Measurements from ENCODE around the gene PEX14. TPM values are rescaled to one million over a fixed set of nuclear protein-coding genes. Genes with fewer than 3 reads are reported as not detected.

PEX14 gene
- total and polyA plus RNA-seq, 2 experiments from 2014 or later: 17.6 to 19.6 TPM

DNA sequence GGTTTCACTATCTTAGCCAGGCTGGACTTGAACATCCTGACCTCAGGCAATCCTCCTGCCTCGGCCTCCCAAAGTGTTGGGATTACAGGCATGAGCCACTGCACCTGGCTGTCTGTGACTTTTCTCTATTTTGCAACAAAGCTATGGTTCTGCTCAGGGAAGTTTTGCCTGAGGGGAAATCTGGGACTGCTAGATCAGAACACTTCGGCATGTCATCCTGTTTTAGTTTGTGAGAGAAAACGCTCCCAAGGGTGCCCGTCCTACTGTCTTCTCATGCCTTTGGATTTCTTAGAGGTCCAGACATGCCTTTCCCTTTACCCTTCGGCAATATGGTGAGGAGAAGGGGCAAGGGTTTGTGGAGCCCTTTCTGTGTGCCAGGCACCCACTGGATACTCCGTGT, 30.5 kb upstream of the PEX14 start (continued):
- no peak for TF ChIP-seq CREB1 (CRISPR knock-in tag; IDR thresholded peaks at IDR 0.05; ENCODE audit: low read depth)

DNA sequence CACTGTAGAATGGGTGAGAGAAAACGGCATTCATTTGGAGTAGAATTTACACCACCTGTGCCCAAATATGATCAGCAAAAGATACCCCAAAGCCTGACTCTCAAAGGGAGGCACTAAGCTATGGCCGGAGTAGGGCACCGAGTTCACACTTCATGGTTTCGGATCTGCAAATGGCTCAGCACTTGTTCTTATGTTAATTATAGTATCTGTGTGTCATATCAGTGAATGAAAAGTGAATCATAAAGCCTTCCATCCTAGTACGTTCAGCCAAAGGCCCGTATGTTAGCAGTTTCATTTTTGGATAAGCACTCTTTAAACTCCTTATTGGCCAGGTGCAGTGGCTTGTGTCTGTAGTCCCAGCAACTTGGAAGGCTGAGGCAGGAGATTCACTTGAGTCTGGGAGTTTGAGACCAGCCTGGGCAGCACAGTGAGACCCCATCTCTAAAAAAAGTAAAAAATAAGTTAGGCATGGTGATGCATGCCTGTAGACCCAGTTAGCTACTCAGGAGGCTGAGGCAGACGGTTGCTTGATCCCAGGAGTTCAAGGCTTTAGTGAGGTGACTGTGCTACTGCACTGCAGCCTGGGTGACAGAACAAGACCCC, 29.9 kb upstream of the PEX14 start:
- TF ChIP-seq EZH2phosphoT487 (IDR thresholded peaks at IDR 0.05; ENCODE audit: unreplicated experiment): no peak
- no peak for TF ChIP-seq EZH2 (IDR thresholded peaks at IDR 0.05; ENCODE audit: low read depth, unreplicated experiment)
- Mint-ChIP-seq H3K4me1 (peaks cover 6% of the 10 kb centered on the region), H3K27me3 (ENCODE audit: insufficient read depth, low read depth, poor library complexity) (no peaks in the 10 kb centered on the region), H3K27ac (no peak overlapping the region), H3K4me3 (no peak overlapping the region), H3K36me3 (ENCODE audit: low read depth) (peaks cover 8% of the 10 kb centered on the region; the same call in 2 of the 3 replicates), H3K9me3 (no peaks in the 10 kb centered on the region)
- no peak overlapping the region for H3K4me2 ChIP-seq
- no peak for DNase-seq (ENCODE audit: low spot score)
- 0 out of 2 replicates have a peak, but pooled peaks cover 3% of the 10 kb centered on the region for H3F3A ChIP-seq (replicated peaks; ENCODE audit: low read depth)
- no peak for ATAC-seq
- H3K4me3 ChIP-seq: no peak overlapping the region
- H2AFZ ChIP-seq: no peak overlapping the region
- no peaks in the 10 kb centered on the region for H4K20me1 ChIP-seq (replicated peaks; ENCODE audit: insufficient read depth)
- H3K27me3 ChIP-seq (ENCODE audit: insufficient read depth): no peaks in the 10 kb centered on the region
- H3K79me2 ChIP-seq (replicated peaks; ENCODE audit: insufficient read depth): no peaks in the 10 kb centered on the region
- no peak overlapping the region for H3K27ac ChIP-seq (ENCODE audit: low read depth)
- no peaks in the 10 kb centered on the region for H3K4me1 ChIP-seq (ENCODE audit: insufficient read depth)
- no peaks in the 10 kb centered on the region for H3K9me2 ChIP-seq (ENCODE audit: insufficient read depth)
- H3K36me3 ChIP-seq (ENCODE audit: insufficient read depth): no peaks in the 10 kb centered on the region

DNA sequence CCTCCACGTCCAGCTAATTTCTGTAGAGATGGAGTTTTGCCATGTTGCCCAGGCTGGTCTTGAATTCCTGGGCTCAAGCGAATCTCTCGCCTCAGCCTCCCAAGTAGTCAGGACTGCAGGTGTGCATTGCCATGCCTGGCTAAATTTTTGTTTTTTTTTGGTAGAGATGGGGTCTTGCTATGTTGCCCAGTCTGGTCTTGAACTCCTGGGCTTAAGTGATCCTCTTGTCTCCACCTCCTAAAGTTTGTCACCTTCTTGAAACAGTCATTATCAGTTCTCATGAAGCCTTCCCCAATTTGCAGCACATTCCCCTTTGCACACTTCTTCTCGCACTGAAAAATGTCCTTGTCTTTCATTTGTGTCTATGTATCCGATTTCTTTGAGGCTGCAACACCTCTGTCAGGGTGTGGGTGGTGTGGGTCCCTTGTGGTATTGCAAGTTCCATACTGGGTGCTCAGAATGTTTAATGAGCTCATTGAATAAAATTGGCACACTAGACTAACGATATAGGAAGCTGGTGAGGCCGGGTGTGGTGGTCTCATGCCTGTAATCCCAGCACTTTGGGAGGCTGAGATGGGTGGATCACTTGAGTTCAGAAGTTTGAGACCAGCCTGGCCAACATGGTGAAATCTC, 27.8 kb upstream of the PEX14 start:
- no peaks in the 10 kb centered on the region for H3K27me3 Mint-ChIP-seq (ENCODE audit: insufficient read depth, low read depth, poor library complexity)
- ATAC-seq (no peak), DNase-seq (ENCODE audit: low spot score) (no peak)
- peaks cover 24% of the 10 kb centered on the region for H3K4me1 Mint-ChIP-seq
- Histone ChIP-seq H3K4me2 (no peak overlapping the region), H3K27ac (ENCODE audit: low read depth) (no peak overlapping the region), H4K20me1 (replicated peaks; ENCODE audit: insufficient read depth) (no peaks in the 10 kb centered on the region), H3K4me1 (ENCODE audit: insufficient read depth) (peaks cover 19% of the 10 kb centered on the region), H3K79me2 (replicated peaks; ENCODE audit: insufficient read depth) (no peaks in the 10 kb centered on the region), H3F3A (replicated peaks; ENCODE audit: low read depth) (0 out of 2 replicates have a peak, but pooled peaks cover 3% of the 10 kb centered on the region), H3K9me2 (ENCODE audit: insufficient read depth) (no peaks in the 10 kb centered on the region), H2AFZ (no peak overlapping the region), H3K27me3 (ENCODE audit: insufficient read depth) (no peaks in the 10 kb centered on the region), H3K36me3 (ENCODE audit: insufficient read depth) (no peaks in the 10 kb centered on the region), H3K4me3 (no peak overlapping the region)
- H3K36me3 Mint-ChIP-seq (ENCODE audit: low read depth): 0 out of 3 replicates have a peak, but pooled peaks cover 5% of the 10 kb centered on the region
- TF ChIP-seq, protein P1, sequence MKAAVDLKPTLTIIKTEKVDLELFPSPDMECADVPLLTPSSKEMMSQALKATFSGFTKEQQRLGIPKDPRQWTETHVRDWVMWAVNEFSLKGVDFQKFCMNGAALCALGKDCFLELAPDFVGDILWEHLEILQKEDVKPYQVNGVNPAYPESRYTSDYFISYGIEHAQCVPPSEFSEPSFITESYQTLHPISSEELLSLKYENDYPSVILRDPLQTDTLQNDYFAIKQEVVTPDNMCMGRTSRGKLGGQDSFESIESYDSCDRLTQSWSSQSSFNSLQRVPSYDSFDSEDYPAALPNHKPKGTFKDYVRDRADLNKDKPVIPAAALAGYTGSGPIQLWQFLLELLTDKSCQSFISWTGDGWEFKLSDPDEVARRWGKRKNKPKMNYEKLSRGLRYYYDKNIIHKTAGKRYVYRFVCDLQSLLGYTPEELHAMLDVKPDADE (IDR thresholded peaks at IDR 0.05): no peak
- TF ChIP-seq NANOG (IDR thresholded peaks at IDR 0.05; ENCODE audit: borderline replicate concordance) (no peak), EZH2phosphoT487 (IDR thresholded peaks at IDR 0.05; ENCODE audit: unreplicated experiment) (no peak), EZH2 (IDR thresholded peaks at IDR 0.05; ENCODE audit: low read depth, unreplicated experiment) (no peak), ZNF114 (CRISPR knock-in tag; IDR thresholded peaks at IDR 0.05) (no peak)
- H3K27ac Mint-ChIP-seq: no peak overlapping the region
- no peaks in the 10 kb centered on the region for H3K9me3 Mint-ChIP-seq
- no peak overlapping the region for H3K4me3 Mint-ChIP-seq

All from GM23338 (cell line).